Measurements from ENCODE around the gene WEE1. TPM values are rescaled to one million over a fixed set of nuclear protein-coding genes. Genes with fewer than 3 reads are reported as not detected.

The WEE1 gene
- polyA plus RNA-seq, 2 of the 4 experiments (the other 2 are of a cell fraction), result 18.6 to 41.3 TPM

DNA sequence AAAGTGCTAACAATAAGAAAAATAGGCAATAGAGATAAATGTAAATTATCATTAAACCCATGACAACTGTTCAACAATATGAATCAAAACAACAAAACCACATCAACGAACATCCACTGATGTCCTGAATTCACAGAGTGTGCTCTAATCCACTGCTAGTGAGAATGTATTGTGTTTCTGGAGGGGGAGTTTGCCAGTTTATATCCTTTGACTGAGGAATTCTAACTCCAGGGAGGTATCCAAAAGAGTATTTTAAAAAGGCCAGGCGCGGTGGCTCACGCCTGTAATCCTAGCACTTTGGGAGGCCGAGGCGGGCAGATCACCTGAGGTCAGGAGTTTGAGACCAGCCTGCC lies 1.7 kb upstream of the WEE1 start:
- TF ChIP-seq MAFK (IDR thresholded peaks at IDR 0.05; ENCODE audit: partially characterized antibody), result peak; percentile 5
- TF ChIP-seq, protein P1, sequence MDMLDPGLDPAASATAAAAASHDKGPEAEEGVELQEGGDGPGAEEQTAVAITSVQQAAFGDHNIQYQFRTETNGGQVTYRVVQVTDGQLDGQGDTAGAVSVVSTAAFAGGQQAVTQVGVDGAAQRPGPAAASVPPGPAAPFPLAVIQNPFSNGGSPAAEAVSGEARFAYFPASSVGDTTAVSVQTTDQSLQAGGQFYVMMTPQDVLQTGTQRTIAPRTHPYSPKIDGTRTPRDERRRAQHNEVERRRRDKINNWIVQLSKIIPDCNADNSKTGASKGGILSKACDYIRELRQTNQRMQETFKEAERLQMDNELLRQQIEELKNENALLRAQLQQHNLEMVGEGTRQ (IDR thresholded peaks at IDR 0.05), result no peak
- CTCF ChIA-PET, result interaction anchor here (1.2 kb wide), 1 partner anchor 40 kb away, joined by 3 read pairs; no protein-coding TSS in a partner anchor
- peak overlapping the region; percentile 95; a peak in 5 of 6 replicates for H3K27ac ChIP-seq
- 87% methylated on average over 6 of the region's 6 CpGs for WGBS (ENCODE audit: missing lambda C conversion rate)
- POLR2A ChIA-PET, result no interaction called here
- H3K4me3 ChIP-seq, result no peak overlapping the region
- no peak for DNase-seq (ENCODE audit: low read depth in 1 of 2, low spot score in 1 of 2)
- FAIRE-seq, result no peak
- peak overlapping the region; percentile 60 for H3K4me2 ChIP-seq
- H3K4me1 ChIP-seq, result peaks cover 51% of the 10 kb centered on the region
- no peak for ATAC-seq
- no peaks in the 10 kb centered on the region for H3K9me3 ChIP-seq

DNA sequence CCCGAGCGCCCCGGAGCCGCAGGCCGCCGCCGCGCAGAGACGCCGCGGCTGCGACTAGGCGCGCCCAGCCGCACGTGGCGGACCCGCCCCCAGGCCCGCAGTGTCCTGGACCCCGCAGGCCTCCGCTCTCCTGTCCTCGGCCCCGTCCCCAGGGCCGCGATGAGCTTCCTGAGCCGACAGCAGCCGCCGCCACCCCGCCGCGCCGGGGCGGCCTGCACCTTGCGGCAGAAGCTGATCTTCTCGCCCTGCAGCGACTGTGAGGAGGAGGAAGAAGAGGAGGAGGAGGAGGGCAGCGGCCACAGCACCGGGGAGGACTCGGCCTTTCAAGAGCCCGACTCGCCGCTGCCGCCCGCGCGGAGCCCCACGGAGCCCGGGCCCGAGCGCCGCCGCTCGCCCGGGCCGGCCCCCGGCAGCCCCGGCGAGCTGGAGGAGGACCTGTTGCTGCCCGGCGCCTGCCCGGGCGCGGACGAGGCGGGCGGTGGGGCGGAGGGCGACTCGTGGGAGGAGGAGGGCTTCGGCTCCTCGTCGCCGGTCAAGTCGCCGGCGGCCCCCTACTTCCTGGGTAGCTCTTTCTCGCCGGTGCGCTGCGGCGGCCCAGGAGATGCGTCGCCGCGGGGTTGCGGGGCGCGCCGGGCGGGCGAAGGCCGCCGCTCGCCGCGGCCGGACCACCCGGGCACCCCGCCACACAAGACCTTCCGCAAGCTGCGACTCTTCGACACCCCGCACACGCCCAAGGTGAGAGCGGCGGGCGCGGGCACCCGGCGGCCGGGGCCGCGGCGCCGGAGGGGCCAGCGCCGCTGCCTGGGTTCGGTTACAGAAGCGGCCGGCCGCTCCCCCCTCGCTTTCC lies 528 bp downstream of the WEE1 start:
- ATAC-seq, result peak in 1 of 2 experiments; percentile 39; a peak in 3 of 6 replicates
- ChIA-PET CTCF (interaction anchor here (0.8 to 1.7 kb wide), 7 partner anchors 14 to 174 kb away, joined by 4 to 10 read pairs (median 5); no protein-coding TSS in a partner anchor), POLR2A (interaction anchor here (0.9 to 3.7 kb wide), 8 partner anchors 10 to 731 kb away, joined by 3 to 46 read pairs (median 6); partner anchors contain the start of genes ADM, SWAP70 and ZNF143)
- Histone ChIP-seq H3K9me3 (no peaks in the 10 kb centered on the region), H3K4me1 (peaks cover 50% of the 10 kb centered on the region), H3K4me3 (peak overlapping the region; percentile 89), H3K4me2 (peak overlapping the region; percentile 83), H3K27ac (peak overlapping the region; percentile 93 to 95)
- 2% methylated on average over 28 of the region's 122 CpGs for WGBS (ENCODE audit: missing lambda C conversion rate)
- peak in 1 of 2 experiments; percentile 32 for DNase-seq (ENCODE audit: low read depth in 1 of 2, low spot score in 1 of 2)
- FAIRE-seq, result no peak
- TF ChIP-seq TFCP2L1 (CRISPR knock-in tag; IDR thresholded peaks at IDR 0.05), result no peak
- peak; percentile 44; the same call in 1 of the 2 replicates for TF ChIP-seq PHF8 (IDR thresholded peaks at IDR 0.05; ENCODE audit: borderline replicate concordance, low read depth)
- peak; percentile 43; the same call in 1 of the 2 replicates for TF ChIP-seq MYC (IDR thresholded peaks at IDR 0.05; ENCODE audit: borderline replicate concordance, low read length)

DNA sequence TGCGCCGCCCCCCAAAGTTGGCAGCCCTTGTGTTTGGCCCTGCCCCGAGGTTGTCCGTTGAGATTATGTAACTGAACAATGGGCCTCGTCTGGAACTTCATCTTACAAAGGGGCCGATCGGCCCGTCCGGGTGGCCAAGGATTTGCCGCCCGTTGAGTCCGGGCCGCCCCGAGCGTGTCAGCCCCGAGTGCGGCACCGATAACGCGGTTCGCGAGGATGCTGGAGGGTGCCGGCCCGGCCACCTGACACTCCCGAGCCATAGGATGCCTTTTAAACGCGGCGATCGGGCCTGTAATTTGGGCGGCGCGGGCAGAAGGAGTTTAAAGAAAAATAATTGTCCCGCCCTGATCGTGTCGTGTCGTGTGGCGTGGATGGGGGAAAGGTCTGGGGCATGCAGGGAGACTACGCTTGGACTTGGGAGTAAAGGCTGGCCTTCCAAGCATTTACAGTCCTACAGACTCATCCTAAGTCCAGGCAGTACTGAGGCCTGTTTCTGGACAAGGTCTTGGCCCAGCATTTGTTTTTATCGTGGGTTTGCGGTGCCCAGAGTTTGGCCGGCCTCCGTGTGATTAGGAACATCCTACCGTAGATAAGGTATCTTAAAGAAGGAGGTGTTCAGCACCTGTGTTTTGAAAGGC lies 1.3 kb downstream of the WEE1 start:
- ATAC-seq, result no peak
- DNase-seq (ENCODE audit: low read depth in 1 of 2, low spot score in 1 of 2), result peak in 1 of 2 experiments; percentile 51
- TF ChIP-seq, protein P2, sequence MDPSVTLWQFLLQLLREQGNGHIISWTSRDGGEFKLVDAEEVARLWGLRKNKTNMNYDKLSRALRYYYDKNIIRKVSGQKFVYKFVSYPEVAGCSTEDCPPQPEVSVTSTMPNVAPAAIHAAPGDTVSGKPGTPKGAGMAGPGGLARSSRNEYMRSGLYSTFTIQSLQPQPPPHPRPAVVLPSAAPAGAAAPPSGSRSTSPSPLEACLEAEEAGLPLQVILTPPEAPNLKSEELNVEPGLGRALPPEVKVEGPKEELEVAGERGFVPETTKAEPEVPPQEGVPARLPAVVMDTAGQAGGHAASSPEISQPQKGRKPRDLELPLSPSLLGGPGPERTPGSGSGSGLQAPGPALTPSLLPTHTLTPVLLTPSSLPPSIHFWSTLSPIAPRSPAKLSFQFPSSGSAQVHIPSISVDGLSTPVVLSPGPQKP (IDR thresholded peaks at IDR 0.05; ENCODE audit: low read depth, low read length), result no peak
- TF ChIP-seq KDM1A (IDR thresholded peaks at IDR 0.05; ENCODE audit: low read depth), result no peak
- no peak for TF ChIP-seq POLR2AphosphoS2 (conservative IDR thresholded peaks at IDR 0.05; ENCODE audit: low read length)
- no peak for TF ChIP-seq RNF2 (IDR thresholded peaks at IDR 0.05; ENCODE audit: borderline replicate concordance, low read depth)
- TF ChIP-seq RCOR1 (IDR thresholded peaks at IDR 0.05; ENCODE audit: low read depth, low read length), result no peak
- TF ChIP-seq PHF8 (IDR thresholded peaks at IDR 0.05; ENCODE audit: borderline replicate concordance, low read depth), result peak; percentile 21; the same call in 1 of the 2 replicates
- TF ChIP-seq HEYL (CRISPR knock-in tag; IDR thresholded peaks at IDR 0.05), result no peak
- TF ChIP-seq RARB (CRISPR knock-in tag; IDR thresholded peaks at IDR 0.05), result no peak
- no peak for FAIRE-seq
- Histone ChIP-seq H3K27ac (peak overlapping the region; percentile 93 to 95), H3K4me2 (peak overlapping the region; percentile 83), H3K4me1 (peaks cover 44% of the 10 kb centered on the region), H3K4me3 (peak overlapping the region; percentile 89), H3K9me3 (no peaks in the 10 kb centered on the region)
- POLR2A ChIA-PET, result interaction anchor here (1.2 to 3.7 kb wide), 6 partner anchors 22 to 730 kb away, joined by 3 to 46 read pairs (median 12); partner anchors contain the start of genes ADM and ZNF143
- WGBS (ENCODE audit: missing lambda C conversion rate), result 2% methylated on average over 37 of the region's 43 CpGs
- CTCF ChIA-PET, result interaction anchor here (0.9 to 5.9 kb wide), 4 partner anchors 14 to 40 kb away, joined by 3 to 38 read pairs (median 5); no protein-coding TSS in a partner anchor
